Hematopoietic multipotent progenitor cell treated with erythropoietin and hydrocortisone succinate and interleukin-3 and kit ligand, for 15 days (in vitro differentiated cells): Measurements from ENCODE around the gene FAM168A.

ENCODE experiments used
- DNase-seq: peaks from one replicate; pipeline ENCODE4 v3.0.0-alpha.2; 2015; ENCODE audit warnings: low spot score

FAM168A gene

DNA sequence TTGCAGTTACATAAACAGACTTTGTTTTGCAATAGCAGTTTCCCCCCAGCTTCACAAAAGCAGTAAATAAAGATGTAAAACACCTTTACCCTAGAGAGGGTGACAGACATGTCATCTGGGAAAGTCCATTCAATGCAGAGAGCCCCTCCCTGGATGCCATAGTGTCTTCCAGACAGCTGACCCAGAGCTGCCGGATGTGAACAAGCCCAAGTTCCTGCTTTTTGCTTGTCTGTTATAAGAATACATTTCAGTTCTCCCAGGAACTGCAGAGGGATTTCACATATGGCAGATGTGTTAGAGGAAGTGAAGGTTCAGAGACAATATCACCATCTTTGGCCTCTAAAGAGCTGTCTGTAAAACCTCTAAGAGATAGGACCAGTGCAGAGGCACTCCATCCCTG is 172.8 kb downstream of the FAM168A start:
- no peak for DNase-seq

GRCh38 chr11:73423506-73423905 is 174.4 kb downstream of the FAM168A start:
- DNase-seq: no peak

DNA sequence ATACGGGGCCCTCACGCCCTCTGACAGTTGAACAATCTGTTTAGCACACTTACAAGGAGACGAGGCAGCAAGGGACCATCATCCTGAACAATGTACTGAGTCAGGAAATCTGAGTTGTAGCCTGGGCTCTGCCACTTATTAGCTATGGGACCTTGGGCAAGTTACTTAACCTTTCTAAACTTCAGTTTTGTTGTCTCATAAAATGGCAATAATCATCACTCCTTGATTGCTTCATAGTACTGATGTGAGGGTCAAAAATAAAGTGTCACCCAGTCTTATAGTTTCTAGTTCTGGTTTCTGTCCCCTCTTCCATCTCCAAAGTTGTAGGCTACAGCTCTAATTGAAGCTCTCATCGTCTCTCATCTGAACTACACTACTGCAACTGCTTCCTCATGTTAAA is 175.0 kb downstream of the FAM168A start:
- DNase-seq: no peak

GRCh38 chr11:73420136-73420535 is 177.8 kb downstream of the FAM168A start:
- DNase-seq: no peak

GRCh38 chr11:73416786-73417185 is 181.1 kb downstream of the FAM168A start:
- no peak for DNase-seq

- DNase-seq: no peak
Measured at GRCh38 chr11:73415854-73416615, 181.9 kb downstream of the FAM168A start.

DNA sequence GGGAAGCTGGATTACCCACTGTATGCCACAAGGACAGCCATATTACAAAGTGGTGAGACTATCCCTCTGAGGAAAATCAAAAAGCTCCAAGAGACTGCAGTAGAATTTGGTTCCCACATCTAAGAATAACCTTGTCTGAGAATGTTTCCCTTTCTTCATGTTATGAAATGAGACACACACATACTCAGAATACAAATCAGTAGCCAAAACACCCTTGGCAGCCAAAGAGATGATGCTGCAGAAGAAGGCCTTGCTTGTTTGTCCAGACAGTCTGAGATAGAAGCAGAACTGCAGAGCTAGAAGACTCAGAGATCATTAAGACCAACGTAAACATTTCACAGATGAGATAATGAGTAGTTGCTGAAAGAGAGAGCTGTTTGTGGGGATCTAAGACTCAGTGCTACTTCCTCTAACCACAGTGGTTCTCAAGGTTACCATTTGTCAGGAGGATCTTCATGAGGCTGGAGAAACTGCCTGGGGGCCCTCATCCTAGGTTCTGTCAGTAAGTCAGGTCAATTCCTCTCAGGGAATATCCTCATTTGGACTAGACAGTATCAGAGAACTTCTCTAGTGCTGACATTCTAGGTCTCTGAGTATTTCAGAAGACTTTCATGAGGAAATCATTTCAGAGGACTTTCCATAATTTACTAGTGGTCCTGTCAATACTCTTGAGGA is 182.8 kb downstream of the FAM168A start:
- DNase-seq: no peak

- DNase-seq: no peak
Measured at GRCh38 chr11:73413256-73413655, 184.7 kb downstream of the FAM168A start.

- no peak for DNase-seq
Measured at GRCh38 chr11:73412308-73412707, 185.6 kb downstream of the FAM168A start.

- no peak for DNase-seq
Measured at GRCh38 chr11:73411031-73411430, 186.9 kb downstream of the FAM168A start.

DNA sequence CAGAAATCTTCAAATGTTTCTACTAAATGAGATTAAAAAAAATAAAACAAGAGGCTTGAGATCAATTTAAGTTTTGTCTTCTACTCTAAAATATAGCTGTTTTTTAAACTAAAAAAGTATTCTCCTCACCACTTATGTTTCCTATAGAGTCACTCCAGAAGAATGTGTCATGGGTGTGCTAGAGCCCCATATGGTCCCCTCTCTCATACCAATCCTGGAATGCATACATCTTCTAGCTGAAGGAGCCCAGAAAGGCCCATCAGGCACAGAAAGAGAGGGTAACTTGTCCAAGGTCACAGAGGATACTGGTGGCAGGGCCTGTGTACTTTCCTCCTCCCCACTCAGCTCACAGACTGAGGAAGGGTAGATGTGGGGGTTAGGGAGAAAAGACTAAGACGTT is 187.3 kb downstream of the FAM168A start:
- DNase-seq: no peak

DNA sequence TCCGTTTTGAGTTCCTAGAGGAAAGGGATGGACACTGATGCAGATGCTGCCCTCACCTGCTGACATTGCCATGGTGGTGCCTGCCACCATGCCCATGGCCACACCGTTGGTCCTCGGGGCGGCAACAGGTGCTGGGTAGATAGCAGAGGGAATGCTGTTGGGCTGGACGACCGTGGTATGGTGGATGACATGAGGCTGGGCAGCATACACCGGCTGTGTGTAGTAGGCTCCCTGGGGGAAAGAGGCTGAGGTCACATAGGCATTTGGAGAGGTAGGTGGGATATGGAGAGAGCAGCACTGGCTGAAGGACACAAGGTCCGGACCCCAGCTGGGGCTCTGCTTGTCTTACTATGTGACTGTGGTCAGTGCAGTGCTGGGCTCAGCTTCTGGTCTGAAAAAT is 188.5 kb downstream of the FAM168A start:
- DNase-seq: no peak

DNA sequence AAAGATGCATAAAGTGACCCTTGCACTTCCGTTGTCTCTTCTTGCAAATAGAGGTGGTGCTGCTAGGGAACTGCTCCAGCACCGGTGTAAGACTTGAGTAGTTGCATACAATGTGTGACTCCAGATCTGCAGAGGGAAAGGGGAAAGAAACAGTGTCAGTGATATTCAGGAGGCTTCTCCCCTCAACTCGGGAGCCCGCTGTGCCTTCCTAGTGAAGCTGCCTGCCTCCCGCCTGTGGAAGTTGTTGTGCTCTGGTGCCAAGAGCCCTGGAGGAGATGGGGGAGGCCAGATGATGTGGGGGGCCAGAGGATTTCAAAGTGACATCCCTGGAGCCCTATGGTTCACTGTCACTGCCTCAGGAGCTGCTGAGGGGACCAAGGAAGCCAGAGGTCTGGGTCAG is 191.3 kb downstream of the FAM168A start:
- DNase-seq: no peak

DNA sequence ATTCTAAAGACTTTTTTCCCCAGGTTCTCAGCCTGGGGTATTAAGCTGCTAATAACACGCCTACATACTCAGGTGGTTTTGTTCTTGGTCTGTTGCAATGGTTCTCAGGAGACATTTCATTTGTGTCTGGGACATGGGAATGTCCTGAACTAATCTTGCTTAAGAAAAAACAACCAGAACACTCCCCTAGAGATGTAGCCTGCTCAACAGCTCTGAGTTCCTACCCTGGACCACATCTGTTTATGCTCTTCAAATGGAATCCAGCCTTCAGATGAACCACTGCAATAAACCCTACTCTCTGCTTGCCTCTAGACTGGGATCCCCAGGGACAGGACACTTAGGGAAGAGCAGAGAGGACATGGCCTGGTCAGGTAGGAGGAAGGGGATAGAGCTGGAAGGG is 191.8 kb downstream of the FAM168A start:
- no peak for DNase-seq

DNA sequence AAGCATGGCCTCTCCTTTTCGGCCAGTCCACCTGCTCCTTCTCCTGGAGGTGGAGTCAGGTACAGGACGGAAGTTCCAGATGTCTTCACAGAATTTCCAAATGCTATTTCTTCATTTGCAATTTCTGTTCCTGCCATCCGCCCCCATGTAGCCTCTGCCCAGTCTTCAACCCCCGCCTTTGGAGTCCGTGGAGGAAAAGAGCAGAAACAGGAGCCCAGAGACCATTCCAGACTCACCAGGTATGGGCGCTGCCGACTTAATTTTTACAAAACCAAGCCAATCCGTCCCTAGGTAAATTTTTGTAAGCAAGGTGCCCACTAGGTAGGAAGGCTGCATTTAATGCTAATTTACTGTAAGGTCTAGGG is 192.8 kb downstream of the FAM168A start:
- DNase-seq: no peak

GRCh38 chr11:73404506-73405145 is 193.3 kb downstream of the FAM168A start:
- DNase-seq: no peak

GRCh38 chr11:73404048-73404447 is 193.9 kb downstream of the FAM168A start:
- DNase-seq: no peak

GRCh38 chr11:73403541-73403940 is 194.4 kb downstream of the FAM168A start:
- DNase-seq: no peak

GRCh38 chr11:73402834-73403185 is 195.1 kb downstream of the FAM168A start:
- no peak for DNase-seq

- DNase-seq: no peak
Measured at GRCh38 chr11:73401924-73402833, 195.7 kb downstream of the FAM168A start.

DNA sequence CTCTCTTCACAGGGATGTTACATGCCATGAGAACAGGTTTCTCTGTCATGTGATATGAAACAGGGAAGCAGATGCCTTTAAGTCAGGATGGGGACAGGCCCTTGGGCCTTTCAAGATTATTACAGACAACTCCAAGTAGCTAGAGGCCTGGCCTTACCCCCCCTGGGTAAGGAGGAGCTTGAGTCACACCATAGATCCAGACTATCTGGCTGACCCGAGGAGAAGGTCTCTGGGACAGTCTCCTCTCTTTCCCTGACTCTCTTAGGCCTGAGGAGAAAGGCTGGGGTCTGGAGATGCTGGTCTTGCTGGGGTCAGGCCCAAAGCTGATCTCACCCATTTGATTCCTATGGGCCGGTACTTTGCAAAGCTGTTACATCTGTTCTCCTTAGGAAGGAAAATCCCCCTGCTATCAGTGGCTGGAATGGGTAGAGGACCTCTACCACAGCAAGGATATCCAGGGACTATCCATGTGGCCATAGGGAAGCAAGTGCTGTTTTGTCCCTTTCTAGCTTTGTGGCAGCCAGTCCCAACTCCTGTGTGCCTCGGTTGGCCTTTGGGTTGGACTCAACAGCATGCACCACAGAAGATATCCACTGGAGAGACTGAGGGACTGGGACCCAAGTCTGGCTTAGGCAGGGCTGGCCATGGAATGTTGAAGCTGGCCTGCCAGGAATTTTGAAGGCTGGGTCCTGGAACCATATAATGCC is 196.5 kb downstream of the FAM168A start:
- DNase-seq: no peak

DNA sequence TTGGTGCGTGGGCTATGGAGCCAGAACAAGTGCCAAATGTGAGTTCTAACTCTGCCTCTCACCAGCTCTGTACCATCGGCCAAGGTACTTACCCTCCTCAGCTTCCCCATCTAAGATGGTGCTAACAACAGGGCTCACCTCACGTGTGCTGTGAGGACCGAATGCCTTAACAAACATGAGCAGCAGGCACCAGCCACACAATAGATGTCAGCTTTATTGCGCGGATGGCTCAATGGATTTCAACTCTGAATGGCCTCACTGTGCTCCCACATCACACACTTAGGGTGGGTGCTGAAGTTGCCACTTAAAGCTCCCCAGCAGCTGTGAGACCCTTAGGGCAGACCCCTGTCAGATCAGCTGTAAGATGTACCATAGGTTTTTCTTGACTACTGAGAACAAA is 197.6 kb downstream of the FAM168A start:
- no peak for DNase-seq
